Panc1 (cell line): Measurements from ENCODE around the gene HIPK2.

Source experiments
- CTCF ChIP-seq: fragments of 450-650 bp; IDR thresholded peaks from 2 replicates; pipeline ENCODE4 v1.5.1; 2017; ENCODE audit warnings: mild to moderate bottlenecking
- POLR2AphosphoS5 ChIP-seq: IDR thresholded peaks from 2 replicates; pipeline ENCODE4 v1.6.1; 2012; ENCODE audit warnings: mild to moderate bottlenecking, low read depth, low read length, moderate library complexity
- SIN3A ChIP-seq: IDR thresholded peaks from 2 replicates; pipeline ENCODE4 v1.6.1; 2012; ENCODE audit warnings: low read depth, mild to moderate bottlenecking, low read length, moderate library complexity, borderline replicate concordance; ENCODE audit not compliant: insufficient read depth

DNA sequence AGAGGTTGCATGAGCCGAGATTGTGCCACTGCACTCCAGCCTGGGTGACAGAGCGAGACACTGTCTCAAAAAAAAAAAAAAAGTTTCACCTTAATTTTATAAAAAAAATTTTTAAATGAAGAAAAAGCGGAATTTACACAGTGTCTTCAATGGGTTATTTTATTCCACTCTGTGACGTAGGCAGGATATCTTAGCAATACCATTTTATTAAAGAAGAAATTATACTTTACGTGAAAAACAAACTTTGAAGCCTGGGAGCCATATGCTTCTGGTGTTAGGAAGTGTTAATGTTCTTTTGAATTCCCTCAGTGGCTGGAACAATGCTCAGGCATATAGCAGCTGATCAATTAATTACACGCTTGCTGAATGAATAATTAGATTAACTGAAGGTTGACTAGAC, 176.6 kb downstream of the HIPK2 start:
- TF ChIP-seq CTCF: no peak
- TF ChIP-seq POLR2AphosphoS5: no peak
- no peak for TF ChIP-seq SIN3A
